NCI-H1105 treated with DMSO at 0.1 percent for 48 hours (cell line): Measurements from ENCODE around the gene DCAF8.
A peak's percentile ranks its signal among the peaks of the same experiment; 100 is the strongest.

ENCODE experiments used
- DNase-seq: peaks from one replicate; lab custom pipeline; 2025; lab: John Stamatoyannopoulos, UW

The DCAF8 gene

GRCh38 chr1:160227034-160227433 is 35.3 kb downstream of the DCAF8 start:
- DNase-seq = no peak

GRCh38 chr1:160226623-160227022 is 35.7 kb downstream of the DCAF8 start:
- no peak for DNase-seq

GRCh38 chr1:160225345-160225744 is 37.0 kb downstream of the DCAF8 start:
- DNase-seq = no peak

- DNase-seq = no peak
These were observed 37.7 kb downstream of the DCAF8 start for GRCh38 chr1:160224606-160225005.

- no peak for DNase-seq
These were observed 39.8 kb downstream of the DCAF8 start for GRCh38 chr1:160222546-160222945.

GRCh38 chr1:160221089-160221488 is 41.3 kb downstream of the DCAF8 start:
- no peak for DNase-seq

- DNase-seq = no peak
These were observed 42.0 kb downstream of the DCAF8 start for GRCh38 chr1:160220301-160220700.

GRCh38 chr1:160219062-160219929 is 43.1 kb downstream of the DCAF8 start:
- DNase-seq = peak; percentile 12

- peak; percentile 32 for DNase-seq
These were observed 44.8 kb downstream of the DCAF8 start for GRCh38 chr1:160217481-160218051.

- DNase-seq = no peak
These were observed 46.0 kb downstream of the DCAF8 start for GRCh38 chr1:160216301-160216700.

GRCh38 chr1:160214481-160215140 is 47.7 kb downstream of the DCAF8 start:
- no peak for DNase-seq

- DNase-seq = no peak
These were observed 51.1 kb downstream of the DCAF8 start for GRCh38 chr1:160211046-160211790.

GRCh38 chr1:160210561-160210960 is 51.8 kb downstream of the DCAF8 start:
- no peak for DNase-seq

GRCh38 chr1:160209321-160210046 is 52.9 kb downstream of the DCAF8 start:
- DNase-seq = no peak

- DNase-seq = no peak
These were observed 53.6 kb downstream of the DCAF8 start for GRCh38 chr1:160208557-160209320.

- DNase-seq = no peak
These were observed 54.4 kb downstream of the DCAF8 start for GRCh38 chr1:160207771-160208556.

GRCh38 chr1:160207118-160207650 is 55.2 kb downstream of the DCAF8 start:
- no peak for DNase-seq

GRCh38 chr1:160206421-160207117 is 55.8 kb downstream of the DCAF8 start:
- DNase-seq = no peak

- DNase-seq = no peak
These were observed 56.3 kb downstream of the DCAF8 start for GRCh38 chr1:160206036-160206389.
